Epidermal melanocyte (primary cell): ENCODE measurements around the gene HSD17B13.

Experiments used
- DNase-seq: peaks from one replicate; pipeline ENCODE4 v3.0.0; 2011; ENCODE audit warnings: low spot score; ENCODE audit not compliant: insufficient read length

HSD17B13 gene

DNA sequence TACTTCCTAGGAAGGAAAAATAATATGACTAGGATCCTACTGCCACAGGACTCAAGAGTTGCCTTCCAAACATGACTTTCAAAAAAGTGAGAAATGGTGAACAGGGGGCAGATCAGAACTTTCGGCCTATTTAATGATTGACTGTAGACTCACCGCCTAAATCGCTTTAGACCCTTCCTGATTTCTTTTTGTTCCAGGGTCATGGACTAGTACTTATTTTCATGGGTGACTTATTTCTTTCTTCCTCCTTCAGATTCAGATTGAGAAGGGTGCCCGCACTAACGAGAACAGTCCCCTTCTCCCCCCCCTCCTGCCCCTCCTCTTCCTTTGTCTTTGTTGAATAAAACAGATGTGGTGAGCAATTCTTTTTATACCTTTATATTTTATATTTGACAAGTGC, 54.3 kb downstream of the HSD17B13 start:
- no peak for DNase-seq

GRCh38 chr4:87266986-87267385, 55.7 kb downstream of the HSD17B13 start:
- no peak for DNase-seq

- no peak for DNase-seq
Measured at GRCh38 chr4:87262886-87263285, 59.8 kb downstream of the HSD17B13 start.

GRCh38 chr4:87260477-87260876, 62.2 kb downstream of the HSD17B13 start:
- no peak for DNase-seq

GRCh38 chr4:87258677-87259076, 64.0 kb downstream of the HSD17B13 start:
- no peak for DNase-seq

- DNase-seq = no peak
Measured at GRCh38 chr4:87257523-87257922, 65.2 kb downstream of the HSD17B13 start.

DNA sequence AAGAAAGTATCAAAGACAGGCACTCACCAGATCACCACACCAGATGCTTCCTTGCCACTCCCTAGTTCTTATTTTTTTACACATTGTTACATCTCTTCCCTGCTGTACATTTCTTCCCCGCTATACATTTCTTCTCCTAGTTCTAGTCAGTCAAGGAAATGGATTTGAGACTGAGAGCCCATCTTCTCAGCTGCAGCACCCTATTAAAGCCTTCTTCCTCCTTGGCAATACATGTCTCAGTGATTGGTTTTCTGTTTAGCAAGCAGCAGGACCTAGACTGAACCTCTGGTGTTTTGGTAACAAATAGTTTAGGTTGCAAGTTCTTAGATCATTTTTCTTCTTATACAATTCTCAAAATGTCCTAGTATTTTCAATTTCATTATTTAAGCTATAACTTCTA, 66.9 kb downstream of the HSD17B13 start:
- no peak for DNase-seq
